ENCODE measurements around the gene CD274. TPM values are rescaled to one million over a fixed set of nuclear protein-coding genes. Genes with fewer than 3 reads are reported as not detected.
"Not testable (repeated sequence)": the region's sequence is repeated elsewhere in the genome, so short reads cannot be mapped to it uniquely, and the experiment has no call there.

The CD274 gene
- total and polyA plus RNA-seq, 2 donors from 2014 or later, result 2.0 to 5.0 TPM

DNA sequence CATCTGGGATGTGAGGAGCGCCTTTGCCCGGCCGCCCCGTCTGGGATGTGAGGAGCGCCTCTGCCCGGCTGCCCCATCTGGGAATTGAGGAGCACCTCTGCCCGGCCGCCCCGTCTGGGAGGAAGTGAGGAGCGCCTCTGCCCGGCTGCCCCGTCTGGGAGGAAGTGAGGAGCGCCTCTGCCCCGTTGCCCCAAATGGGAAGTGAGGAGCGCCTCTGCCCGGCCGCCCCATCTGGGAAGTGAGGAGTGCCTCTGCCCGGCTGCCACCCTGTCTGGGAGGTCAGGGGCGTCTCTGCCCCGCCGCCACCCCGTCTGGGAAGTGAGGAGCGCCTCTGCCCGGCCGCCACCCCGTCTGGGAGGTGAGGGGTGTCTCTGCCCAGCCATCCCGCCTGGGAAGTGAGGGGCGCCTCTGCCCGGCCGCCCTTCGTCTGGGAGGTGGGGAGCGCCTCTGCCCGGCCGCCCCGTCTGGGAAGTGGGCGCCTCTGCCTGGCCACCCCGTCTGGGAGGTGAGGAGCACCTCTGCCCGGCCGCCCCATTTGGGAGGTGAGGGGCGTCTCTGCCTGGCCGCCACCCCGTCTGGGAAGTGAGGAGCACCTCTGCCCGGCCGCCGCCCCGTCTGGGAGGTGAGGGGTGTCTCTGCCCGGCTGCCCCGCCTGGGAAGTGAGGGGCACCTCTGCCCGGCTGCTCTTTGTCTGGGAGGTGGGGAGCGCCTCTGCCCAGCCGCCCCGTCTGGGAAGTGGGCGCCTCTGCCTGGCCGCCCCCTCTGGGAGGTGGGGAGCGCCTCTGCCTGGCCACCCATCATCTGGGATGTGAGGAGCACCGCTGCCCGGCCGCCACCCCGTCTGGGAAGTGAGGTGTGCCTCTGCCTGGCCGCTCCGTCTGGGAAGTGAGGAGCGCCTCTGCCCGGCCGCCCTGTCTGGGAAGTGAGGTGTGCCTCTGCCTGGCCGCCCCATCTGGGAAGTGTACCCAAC, 16.2 kb upstream of the CD274 start:
- H3K4me1 ChIP-seq (ENCODE audit: control insufficient read depth in 2 of 3, insufficient read depth in 2 of 3, low read depth in 1 of 3, low read length in 3 of 3); H3K36me3 ChIP-seq (ENCODE audit: control insufficient read depth in 2 of 3, insufficient read depth in 3 of 3, low read length in 3 of 3); H3K9me3 ChIP-seq (ENCODE audit: control insufficient read depth in 2 of 3, insufficient read depth in 1 of 3, low read length in 3 of 3); FAIRE-seq; H3K9ac ChIP-seq (ENCODE audit: low read length in 3 of 3); intact Hi-C loops (cut with DNase I); H3K4me3 ChIP-seq (ENCODE audit: low read length in 3 of 3); H3K27ac ChIP-seq (ENCODE audit: low read depth in 2 of 2, low read length in 2 of 2); H3K27me3 ChIP-seq (ENCODE audit: control insufficient read depth, insufficient read depth, low read length): not testable (repeated sequence)
- peak in 1 of 5 donors; percentile 70 for DNase-seq

DNA sequence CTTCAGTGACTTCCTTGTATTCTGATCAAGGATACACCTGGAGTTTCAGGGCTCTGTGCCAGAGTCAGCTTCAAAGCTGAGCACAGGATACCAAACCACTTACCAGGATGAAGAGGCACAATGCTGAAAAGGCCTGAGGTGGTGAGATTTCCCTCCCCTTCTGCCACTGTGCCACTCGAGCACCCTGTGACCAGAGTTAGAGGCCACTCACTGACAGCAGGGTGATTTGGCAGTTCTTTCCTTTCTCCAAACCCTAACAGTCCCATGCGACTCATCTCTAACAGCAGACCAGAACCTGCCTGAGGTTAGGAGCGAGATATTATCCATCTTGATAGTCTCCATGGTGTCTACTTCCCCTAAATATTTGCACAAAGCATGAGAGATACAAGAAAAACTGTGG, 14.4 kb upstream of the CD274 start:
- Histone ChIP-seq H3K27me3 (ENCODE audit: control insufficient read depth, insufficient read depth, low read length) (no peaks in the 10 kb centered on the region), H3K36me3 (ENCODE audit: control insufficient read depth in 2 of 3, insufficient read depth in 3 of 3, low read length in 3 of 3) (peaks cover 0 to 7% (median 0%) of the 10 kb centered on the region in 3 donors), H3K4me3 (ENCODE audit: low read length in 3 of 3) (no peak overlapping the region), H3K4me1 (ENCODE audit: control insufficient read depth in 2 of 3, insufficient read depth in 2 of 3, low read depth in 1 of 3, low read length in 3 of 3) (peaks cover 0 to 9% (median 6%) of the 10 kb centered on the region in 3 donors), H3K27ac (ENCODE audit: low read depth in 2 of 2, low read length in 2 of 2) (no peak overlapping the region), H3K9ac (ENCODE audit: low read length in 3 of 3) (no peak overlapping the region), H3K9me3 (ENCODE audit: control insufficient read depth in 2 of 3, insufficient read depth in 1 of 3, low read length in 3 of 3) (no peaks in the 10 kb centered on the region)
- intact Hi-C loops (cut with DNase I), result no loop called here
- no peak for DNase-seq
- no peak for FAIRE-seq
- TF ChIP-seq, protein P1, sequence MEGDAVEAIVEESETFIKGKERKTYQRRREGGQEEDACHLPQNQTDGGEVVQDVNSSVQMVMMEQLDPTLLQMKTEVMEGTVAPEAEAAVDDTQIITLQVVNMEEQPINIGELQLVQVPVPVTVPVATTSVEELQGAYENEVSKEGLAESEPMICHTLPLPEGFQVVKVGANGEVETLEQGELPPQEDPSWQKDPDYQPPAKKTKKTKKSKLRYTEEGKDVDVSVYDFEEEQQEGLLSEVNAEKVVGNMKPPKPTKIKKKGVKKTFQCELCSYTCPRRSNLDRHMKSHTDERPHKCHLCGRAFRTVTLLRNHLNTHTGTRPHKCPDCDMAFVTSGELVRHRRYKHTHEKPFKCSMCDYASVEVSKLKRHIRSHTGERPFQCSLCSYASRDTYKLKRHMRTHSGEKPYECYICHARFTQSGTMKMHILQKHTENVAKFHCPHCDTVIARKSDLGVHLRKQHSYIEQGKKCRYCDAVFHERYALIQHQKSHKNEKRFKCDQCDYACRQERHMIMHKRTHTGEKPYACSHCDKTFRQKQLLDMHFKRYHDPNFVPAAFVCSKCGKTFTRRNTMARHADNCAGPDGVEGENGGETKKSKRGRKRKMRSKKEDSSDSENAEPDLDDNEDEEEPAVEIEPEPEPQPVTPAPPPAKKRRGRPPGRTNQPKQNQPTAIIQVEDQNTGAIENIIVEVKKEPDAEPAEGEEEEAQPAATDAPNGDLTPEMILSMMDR (IDR thresholded peaks at IDR 0.05; ENCODE audit: borderline replicate concordance, extremely low read depth, insufficient read depth), result no peak

DNA sequence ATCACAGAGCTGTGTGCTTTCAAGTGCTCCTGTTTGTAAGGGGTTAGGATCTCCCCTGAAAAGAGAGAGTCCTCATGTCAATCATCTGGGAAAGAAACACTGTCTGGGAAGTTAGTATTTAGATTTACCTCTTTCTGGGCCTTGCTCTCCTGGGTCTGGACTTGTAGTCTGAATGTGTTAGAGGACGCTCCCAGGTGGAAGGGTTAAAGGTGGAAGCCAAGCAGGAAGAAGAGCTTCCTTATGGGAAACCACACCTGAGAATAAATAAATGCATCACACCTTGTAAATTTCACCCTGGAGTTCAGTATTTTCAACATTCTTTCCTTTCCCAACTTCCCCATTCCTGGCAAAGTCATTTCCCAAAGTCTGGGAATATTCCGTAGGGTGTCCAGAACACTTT, 13.9 kb upstream of the CD274 start:
- TF ChIP-seq, protein P1 (IDR thresholded peaks at IDR 0.05; ENCODE audit: borderline replicate concordance, extremely low read depth, insufficient read depth), result no peak
- Histone ChIP-seq H3K4me1 (ENCODE audit: control insufficient read depth in 2 of 3, insufficient read depth in 2 of 3, low read depth in 1 of 3, low read length in 3 of 3) (peaks cover 0 to 9% (median 6%) of the 10 kb centered on the region in 3 donors), H3K27me3 (ENCODE audit: control insufficient read depth, insufficient read depth, low read length) (no peaks in the 10 kb centered on the region), H3K36me3 (ENCODE audit: control insufficient read depth in 2 of 3, insufficient read depth in 3 of 3, low read length in 3 of 3) (peaks cover 0 to 7% (median 0%) of the 10 kb centered on the region in 3 donors), H3K4me3 (ENCODE audit: low read length in 3 of 3) (peak overlapping the region in 1 of 3 donors; percentile 80), H3K9ac (ENCODE audit: low read length in 3 of 3) (peak overlapping the region in 1 of 3 donors; percentile 52), H3K27ac (ENCODE audit: low read depth in 2 of 2, low read length in 2 of 2) (no peak overlapping the region), H3K9me3 (ENCODE audit: control insufficient read depth in 2 of 3, insufficient read depth in 1 of 3, low read length in 3 of 3) (no peaks in the 10 kb centered on the region)
- DNase-seq (no peak), FAIRE-seq (no peak)
- intact Hi-C loops (cut with DNase I), result no loop called here
